HTR-8/SVneo (cell line): Measurements from ENCODE around the gene CAPZB.

Experiments
- DNase-seq: peaks from one replicate; pipeline ENCODE4 v3.0.0; 2011; ENCODE audit warnings: low spot score, mixed read lengths; ENCODE audit not compliant: insufficient read length
- FAIRE-seq: peaks from 2 replicates; lab custom pipeline; 2011; peaks lifted over from hg19 to GRCh38; lab: Jason Lieb, UNC

CAPZB gene

GRCh38 chr1:19374083-19374801 lies 111.1 kb downstream of the CAPZB start:
- no peak for FAIRE-seq
- DNase-seq: no peak

- DNase-seq (no peak), FAIRE-seq (no peak)
These were observed 111.9 kb downstream of the CAPZB start for GRCh38 chr1:19373211-19374082.

- no peak for DNase-seq
- no peak for FAIRE-seq
These were observed 112.7 kb downstream of the CAPZB start for GRCh38 chr1:19372602-19373001.

GRCh38 chr1:19372136-19372514 lies 113.2 kb downstream of the CAPZB start:
- no peak for FAIRE-seq
- DNase-seq: no peak

GRCh38 chr1:19371226-19372135 lies 113.9 kb downstream of the CAPZB start:
- FAIRE-seq: no peak
- no peak for DNase-seq

GRCh38 chr1:19370453-19371170 lies 114.7 kb downstream of the CAPZB start:
- FAIRE-seq: no peak
- DNase-seq: no peak

GRCh38 chr1:19369396-19370090 lies 115.8 kb downstream of the CAPZB start:
- FAIRE-seq (no peak), DNase-seq (no peak)

GRCh38 chr1:19368964-19369363 lies 116.4 kb downstream of the CAPZB start:
- DNase-seq: no peak
- no peak for FAIRE-seq

- DNase-seq: no peak
- no peak for FAIRE-seq
These were observed 117.3 kb downstream of the CAPZB start for GRCh38 chr1:19368050-19368449.

GRCh38 chr1:19367584-19368041 lies 117.7 kb downstream of the CAPZB start:
- FAIRE-seq (no peak), DNase-seq (no peak)

GRCh38 chr1:19366599-19367536 lies 118.5 kb downstream of the CAPZB start:
- DNase-seq (no peak), FAIRE-seq (no peak)

GRCh38 chr1:19365721-19366120 lies 119.6 kb downstream of the CAPZB start:
- no peak for DNase-seq
- FAIRE-seq: no peak

- DNase-seq: no peak
- no peak for FAIRE-seq
These were observed 121.7 kb downstream of the CAPZB start for GRCh38 chr1:19363536-19364152.

- FAIRE-seq: no peak
- DNase-seq: no peak
These were observed 123.7 kb downstream of the CAPZB start for GRCh38 chr1:19361611-19362147.

GRCh38 chr1:19360843-19361610 lies 124.3 kb downstream of the CAPZB start:
- FAIRE-seq (no peak), DNase-seq (no peak)

GRCh38 chr1:19360432-19360831 lies 124.9 kb downstream of the CAPZB start:
- FAIRE-seq (no peak), DNase-seq (no peak)

GRCh38 chr1:19360016-19360415 lies 125.3 kb downstream of the CAPZB start:
- FAIRE-seq (no peak), DNase-seq (no peak)
